ENCODE measurements around the gene ZC3H7B.
A peak's percentile ranks its signal among the peaks of the same experiment; 100 is the strongest.

Gene ZC3H7B

DNA sequence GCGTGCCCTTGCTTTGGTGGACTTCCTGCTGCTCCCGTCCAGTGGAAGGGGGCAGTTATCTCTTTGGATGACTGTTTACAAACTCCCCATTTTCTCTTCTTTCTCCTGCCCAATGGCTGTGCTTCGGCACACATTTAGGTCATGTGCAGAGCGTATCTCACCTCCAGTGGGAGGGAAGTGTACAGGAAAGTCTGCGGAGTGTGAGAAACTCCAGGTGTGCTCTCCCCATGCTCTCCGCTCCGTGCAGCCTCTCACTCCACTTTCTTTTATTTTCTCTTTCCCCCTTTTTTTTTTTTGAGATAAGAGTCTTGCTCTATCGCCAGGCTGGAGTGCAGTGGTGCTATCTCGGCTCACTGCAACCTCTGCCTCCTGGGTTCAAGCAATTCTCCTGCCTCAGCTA, 68.5 kb downstream of the ZC3H7B start:
- H3K27ac ChIP-seq (replicated peaks): no peak overlapping the region
- no peak for DNase-seq (ENCODE audit: low read depth in 1 of 2, low spot score in 1 of 2)
- TF ChIP-seq POLR2AphosphoS5 (IDR thresholded peaks at IDR 0.05; ENCODE audit: low read depth) (no peak), SPI1 (IDR thresholded peaks at IDR 0.05; ENCODE audit: borderline replicate concordance, low read depth) (no peak), GABPA (IDR thresholded peaks at IDR 0.05; ENCODE audit: low read depth) (no peak)
- TF ChIP-seq, protein P1, sequence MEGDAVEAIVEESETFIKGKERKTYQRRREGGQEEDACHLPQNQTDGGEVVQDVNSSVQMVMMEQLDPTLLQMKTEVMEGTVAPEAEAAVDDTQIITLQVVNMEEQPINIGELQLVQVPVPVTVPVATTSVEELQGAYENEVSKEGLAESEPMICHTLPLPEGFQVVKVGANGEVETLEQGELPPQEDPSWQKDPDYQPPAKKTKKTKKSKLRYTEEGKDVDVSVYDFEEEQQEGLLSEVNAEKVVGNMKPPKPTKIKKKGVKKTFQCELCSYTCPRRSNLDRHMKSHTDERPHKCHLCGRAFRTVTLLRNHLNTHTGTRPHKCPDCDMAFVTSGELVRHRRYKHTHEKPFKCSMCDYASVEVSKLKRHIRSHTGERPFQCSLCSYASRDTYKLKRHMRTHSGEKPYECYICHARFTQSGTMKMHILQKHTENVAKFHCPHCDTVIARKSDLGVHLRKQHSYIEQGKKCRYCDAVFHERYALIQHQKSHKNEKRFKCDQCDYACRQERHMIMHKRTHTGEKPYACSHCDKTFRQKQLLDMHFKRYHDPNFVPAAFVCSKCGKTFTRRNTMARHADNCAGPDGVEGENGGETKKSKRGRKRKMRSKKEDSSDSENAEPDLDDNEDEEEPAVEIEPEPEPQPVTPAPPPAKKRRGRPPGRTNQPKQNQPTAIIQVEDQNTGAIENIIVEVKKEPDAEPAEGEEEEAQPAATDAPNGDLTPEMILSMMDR (IDR thresholded peaks at IDR 0.05; ENCODE audit: insufficient read depth, low read length): no peak
- TF ChIP-seq, protein P2, sequence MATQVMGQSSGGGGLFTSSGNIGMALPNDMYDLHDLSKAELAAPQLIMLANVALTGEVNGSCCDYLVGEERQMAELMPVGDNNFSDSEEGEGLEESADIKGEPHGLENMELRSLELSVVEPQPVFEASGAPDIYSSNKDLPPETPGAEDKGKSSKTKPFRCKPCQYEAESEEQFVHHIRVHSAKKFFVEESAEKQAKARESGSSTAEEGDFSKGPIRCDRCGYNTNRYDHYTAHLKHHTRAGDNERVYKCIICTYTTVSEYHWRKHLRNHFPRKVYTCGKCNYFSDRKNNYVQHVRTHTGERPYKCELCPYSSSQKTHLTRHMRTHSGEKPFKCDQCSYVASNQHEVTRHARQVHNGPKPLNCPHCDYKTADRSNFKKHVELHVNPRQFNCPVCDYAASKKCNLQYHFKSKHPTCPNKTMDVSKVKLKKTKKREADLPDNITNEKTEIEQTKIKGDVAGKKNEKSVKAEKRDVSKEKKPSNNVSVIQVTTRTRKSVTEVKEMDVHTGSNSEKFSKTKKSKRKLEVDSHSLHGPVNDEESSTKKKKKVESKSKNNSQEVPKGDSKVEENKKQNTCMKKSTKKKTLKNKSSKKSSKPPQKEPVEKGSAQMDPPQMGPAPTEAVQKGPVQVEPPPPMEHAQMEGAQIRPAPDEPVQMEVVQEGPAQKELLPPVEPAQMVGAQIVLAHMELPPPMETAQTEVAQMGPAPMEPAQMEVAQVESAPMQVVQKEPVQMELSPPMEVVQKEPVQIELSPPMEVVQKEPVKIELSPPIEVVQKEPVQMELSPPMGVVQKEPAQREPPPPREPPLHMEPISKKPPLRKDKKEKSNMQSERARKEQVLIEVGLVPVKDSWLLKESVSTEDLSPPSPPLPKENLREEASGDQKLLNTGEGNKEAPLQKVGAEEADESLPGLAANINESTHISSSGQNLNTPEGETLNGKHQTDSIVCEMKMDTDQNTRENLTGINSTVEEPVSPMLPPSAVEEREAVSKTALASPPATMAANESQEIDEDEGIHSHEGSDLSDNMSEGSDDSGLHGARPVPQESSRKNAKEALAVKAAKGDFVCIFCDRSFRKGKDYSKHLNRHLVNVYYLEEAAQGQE (IDR thresholded peaks at IDR 0.05; ENCODE audit: insufficient replicate concordance, low read depth): no peak
- no peaks in the 10 kb centered on the region for H3K27me3 ChIP-seq (ENCODE audit: insufficient read depth, poor library complexity, severe bottlenecking)
- H3K4me3 ChIP-seq (replicated peaks; ENCODE audit: insufficient read depth, low read length): no peak overlapping the region

DNA sequence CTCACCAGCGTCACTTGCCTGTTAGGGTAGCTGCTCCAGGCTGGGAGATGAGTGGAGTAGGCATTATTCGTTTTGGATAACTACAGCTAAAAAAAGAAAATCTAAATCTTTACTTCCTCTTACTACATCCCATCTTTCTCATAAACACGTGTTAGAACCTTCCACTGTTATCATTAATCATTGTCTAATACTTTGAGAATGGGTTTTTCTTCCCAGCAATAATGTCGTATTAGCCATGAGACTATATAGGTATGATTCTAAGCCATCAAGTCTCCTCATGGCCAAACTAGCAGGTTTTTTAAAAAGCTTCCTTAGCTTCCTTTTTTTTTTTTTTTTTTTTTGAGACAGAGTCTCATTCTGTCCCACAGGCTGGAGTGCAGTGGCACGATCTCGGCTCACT, 76.5 kb downstream of the ZC3H7B start:
- Histone ChIP-seq H3K27ac (replicated peaks) (no peak overlapping the region), H3K27me3 (ENCODE audit: insufficient read depth, poor library complexity, severe bottlenecking) (no peaks in the 10 kb centered on the region), H3K4me3 (replicated peaks; ENCODE audit: insufficient read depth, low read length) (no peak overlapping the region)
- no peak for DNase-seq (ENCODE audit: low read depth in 1 of 2, low spot score in 1 of 2)
- no peak for TF ChIP-seq SPI1 (IDR thresholded peaks at IDR 0.05; ENCODE audit: borderline replicate concordance, low read depth)
- TF ChIP-seq POLR2AphosphoS5 (IDR thresholded peaks at IDR 0.05; ENCODE audit: low read depth): no peak
- TF ChIP-seq, protein P2 (IDR thresholded peaks at IDR 0.05; ENCODE audit: insufficient replicate concordance, low read depth): no peak
- no peak for TF ChIP-seq GABPA (IDR thresholded peaks at IDR 0.05; ENCODE audit: low read depth)
- TF ChIP-seq, protein P1 (IDR thresholded peaks at IDR 0.05; ENCODE audit: insufficient read depth, low read length): no peak

DNA sequence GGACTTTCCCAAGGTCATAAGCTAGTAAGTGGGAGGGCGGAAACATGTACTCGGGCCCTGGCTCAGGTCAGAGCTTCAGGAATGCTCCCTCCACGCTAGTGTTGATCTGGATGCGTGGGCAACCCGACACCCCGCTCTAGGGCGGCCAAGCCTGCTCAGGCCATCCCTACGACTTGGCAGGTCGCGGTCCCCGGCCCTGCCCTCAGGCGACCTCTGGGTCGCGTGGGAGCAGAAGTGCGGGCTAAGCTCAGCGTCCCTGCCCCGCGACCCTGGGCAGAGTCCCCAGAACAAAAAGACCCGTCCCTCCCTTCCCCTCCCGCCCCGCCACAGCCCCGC, 79.6 kb downstream of the ZC3H7B start:
- TF ChIP-seq POLR2AphosphoS5 (IDR thresholded peaks at IDR 0.05; ENCODE audit: low read depth): no peak
- TF ChIP-seq, protein P2 (IDR thresholded peaks at IDR 0.05; ENCODE audit: insufficient replicate concordance, low read depth): no peak
- TF ChIP-seq GABPA (IDR thresholded peaks at IDR 0.05; ENCODE audit: low read depth): no peak
- no peak for TF ChIP-seq SPI1 (IDR thresholded peaks at IDR 0.05; ENCODE audit: borderline replicate concordance, low read depth)
- TF ChIP-seq, protein P1 (IDR thresholded peaks at IDR 0.05; ENCODE audit: insufficient read depth, low read length): no peak
- Histone ChIP-seq H3K27ac (replicated peaks) (peak overlapping the region; percentile 77), H3K4me3 (replicated peaks; ENCODE audit: insufficient read depth, low read length) (peak overlapping the region; percentile 40), H3K27me3 (ENCODE audit: insufficient read depth, poor library complexity, severe bottlenecking) (no peaks in the 10 kb centered on the region)
- no peak for DNase-seq (ENCODE audit: low read depth in 1 of 2, low spot score in 1 of 2)
